Effector memory CD4-positive, alpha-beta T cell (primary cell): ENCODE results near the gene IMMP2L.

Experiments used
- DNase-seq, 3 donors: peaks; one replicate each; pipeline ENCODE4 v3.0.0-alpha.2; 2020
- H3K27ac ChIP-seq: 2 replicates; pipeline ENCODE4 v1.7.0; 2013; ENCODE audit warnings: mild to moderate bottlenecking, low read length, moderate library complexity; ENCODE audit not compliant: insufficient read depth, poor library complexity, severe bottlenecking
- H3K27me3 ChIP-seq: replicated peaks from 2 replicates; pipeline ENCODE4 v1.7.0; 2013; ENCODE audit warnings: mild to moderate bottlenecking, low read length; ENCODE audit not compliant: insufficient read depth, control insufficient read depth, poor library complexity, severe bottlenecking
- H3K36me3 ChIP-seq: 2 replicates; pipeline ENCODE4 v1.7.0; 2013; ENCODE audit warnings: mild to moderate bottlenecking, low read length, moderate library complexity; ENCODE audit not compliant: control insufficient read depth, insufficient read depth
- H3K4me1 ChIP-seq: 2 replicates; pipeline ENCODE4 v1.7.0; 2013; ENCODE audit warnings: low read length, mild to moderate bottlenecking; ENCODE audit not compliant: control insufficient read depth, insufficient read depth, poor library complexity, severe bottlenecking
- H3K4me3 ChIP-seq: 2 replicates; pipeline ENCODE4 v1.7.0; 2013; ENCODE audit warnings: low read length, low read depth, mild to moderate bottlenecking; ENCODE audit not compliant: insufficient read depth, poor library complexity, severe bottlenecking
- H3K9me3 ChIP-seq: 2 replicates; pipeline ENCODE4 v1.7.0; 2013; ENCODE audit warnings: mild to moderate bottlenecking, low read length, moderate library complexity; ENCODE audit not compliant: control insufficient read depth

The IMMP2L gene

GRCh38 chr7:111050875-111051416, 511.3 kb downstream of the IMMP2L start:
- no peaks in the 10 kb centered on the region for H3K9me3 ChIP-seq
- H3K27me3 ChIP-seq, result no peaks in the 10 kb centered on the region
- H3K4me3 ChIP-seq, result no peak overlapping the region
- H3K36me3 ChIP-seq, result no peaks in the 10 kb centered on the region
- no peak for DNase-seq
- no peak overlapping the region for H3K27ac ChIP-seq
- H3K4me1 ChIP-seq, result no peaks in the 10 kb centered on the region

GRCh38 chr7:111049971-111050680, 512.2 kb downstream of the IMMP2L start:
- no peak overlapping the region for H3K27ac ChIP-seq
- no peaks in the 10 kb centered on the region for H3K4me1 ChIP-seq
- no peaks in the 10 kb centered on the region for H3K9me3 ChIP-seq
- H3K4me3 ChIP-seq, result no peak overlapping the region
- no peaks in the 10 kb centered on the region for H3K27me3 ChIP-seq
- H3K36me3 ChIP-seq, result no peaks in the 10 kb centered on the region
- DNase-seq, result no peak

- Histone ChIP-seq H3K4me1 (no peaks in the 10 kb centered on the region), H3K36me3 (no peaks in the 10 kb centered on the region), H3K9me3 (no peaks in the 10 kb centered on the region), H3K27me3 (no peaks in the 10 kb centered on the region), H3K4me3 (no peak overlapping the region), H3K27ac (no peak overlapping the region)
- DNase-seq, result no peak
Observed at GRCh38 chr7:111047595-111047994, 514.7 kb downstream of the IMMP2L start.

- H3K4me1 ChIP-seq, result no peaks in the 10 kb centered on the region
- no peaks in the 10 kb centered on the region for H3K36me3 ChIP-seq
- no peaks in the 10 kb centered on the region for H3K9me3 ChIP-seq
- no peaks in the 10 kb centered on the region for H3K27me3 ChIP-seq
- no peak overlapping the region for H3K27ac ChIP-seq
- no peak overlapping the region for H3K4me3 ChIP-seq
- DNase-seq, result no peak
Observed at GRCh38 chr7:111045449-111045848, 516.8 kb downstream of the IMMP2L start.

- no peak overlapping the region for H3K27ac ChIP-seq
- no peak overlapping the region for H3K4me3 ChIP-seq
- H3K4me1 ChIP-seq, result no peaks in the 10 kb centered on the region
- no peaks in the 10 kb centered on the region for H3K9me3 ChIP-seq
- no peaks in the 10 kb centered on the region for H3K27me3 ChIP-seq
- no peak for DNase-seq
- H3K36me3 ChIP-seq, result no peaks in the 10 kb centered on the region
Observed at GRCh38 chr7:111043561-111043960, 518.7 kb downstream of the IMMP2L start.

- no peaks in the 10 kb centered on the region for H3K36me3 ChIP-seq
- H3K9me3 ChIP-seq, result no peaks in the 10 kb centered on the region
- H3K4me1 ChIP-seq, result no peaks in the 10 kb centered on the region
- no peaks in the 10 kb centered on the region for H3K27me3 ChIP-seq
- no peak for DNase-seq
- H3K4me3 ChIP-seq, result no peak overlapping the region
- H3K27ac ChIP-seq, result no peak overlapping the region
Observed at GRCh38 chr7:111042842-111043241, 519.5 kb downstream of the IMMP2L start.

- Histone ChIP-seq H3K4me3 (no peak overlapping the region), H3K4me1 (no peaks in the 10 kb centered on the region), H3K36me3 (no peaks in the 10 kb centered on the region), H3K27ac (no peak overlapping the region), H3K9me3 (no peaks in the 10 kb centered on the region), H3K27me3 (no peaks in the 10 kb centered on the region)
- DNase-seq, result no peak
Observed at GRCh38 chr7:111041577-111041976, 520.7 kb downstream of the IMMP2L start.

- Histone ChIP-seq H3K4me1 (no peaks in the 10 kb centered on the region), H3K9me3 (no peaks in the 10 kb centered on the region), H3K4me3 (no peak overlapping the region), H3K27me3 (no peaks in the 10 kb centered on the region), H3K36me3 (no peaks in the 10 kb centered on the region), H3K27ac (no peak overlapping the region)
- DNase-seq, result no peak
Observed at GRCh38 chr7:111038185-111038584, 524.1 kb downstream of the IMMP2L start.

- no peaks in the 10 kb centered on the region for H3K27me3 ChIP-seq
- H3K4me3 ChIP-seq, result no peak overlapping the region
- H3K4me1 ChIP-seq, result peaks cover 4% of the 10 kb centered on the region
- no peaks in the 10 kb centered on the region for H3K9me3 ChIP-seq
- DNase-seq, result no peak
- H3K36me3 ChIP-seq, result no peaks in the 10 kb centered on the region
- H3K27ac ChIP-seq, result no peak overlapping the region
Observed at GRCh38 chr7:111031916-111032315, 530.4 kb downstream of the IMMP2L start.

- Histone ChIP-seq H3K36me3 (no peaks in the 10 kb centered on the region), H3K9me3 (no peaks in the 10 kb centered on the region), H3K4me1 (peaks cover 4% of the 10 kb centered on the region), H3K27me3 (no peaks in the 10 kb centered on the region), H3K27ac (no peak overlapping the region), H3K4me3 (no peak overlapping the region)
- DNase-seq, result no peak
Observed at GRCh38 chr7:111030336-111030735, 532.0 kb downstream of the IMMP2L start.
